ENCODE data around the gene SEMA4D.

The SEMA4D gene

GRCh38 chr9:89465726-89466308, 32.1 kb downstream of the SEMA4D start:
- no peak for TF ChIP-seq CTCF (IDR thresholded peaks at IDR 0.05; ENCODE audit: insufficient read depth, missing control alignments)
- no peak for DNase-seq (ENCODE audit: insufficient read length, low spot score)
- no peak for FAIRE-seq

GRCh38 chr9:89465001-89465451, 32.9 kb downstream of the SEMA4D start:
- DNase-seq (ENCODE audit: insufficient read length, low spot score), result no peak
- FAIRE-seq, result no peak
- no peak for TF ChIP-seq CTCF (IDR thresholded peaks at IDR 0.05; ENCODE audit: insufficient read depth, missing control alignments)

- TF ChIP-seq CTCF (IDR thresholded peaks at IDR 0.05; ENCODE audit: insufficient read depth, missing control alignments), result no peak
- DNase-seq (ENCODE audit: insufficient read length, low spot score) (no peak), FAIRE-seq (no peak)
Measured at GRCh38 chr9:89464300-89464901, 33.5 kb downstream of the SEMA4D start.

GRCh38 chr9:89462817-89463683, 34.9 kb downstream of the SEMA4D start:
- no peak for TF ChIP-seq CTCF (IDR thresholded peaks at IDR 0.05; ENCODE audit: insufficient read depth, missing control alignments)
- no peak for FAIRE-seq
- no peak for DNase-seq (ENCODE audit: insufficient read length, low spot score)

- no peak for TF ChIP-seq CTCF (IDR thresholded peaks at IDR 0.05; ENCODE audit: insufficient read depth, missing control alignments)
- FAIRE-seq (no peak), DNase-seq (ENCODE audit: insufficient read length, low spot score) (no peak)
Measured at GRCh38 chr9:89462199-89462598, 35.7 kb downstream of the SEMA4D start.

GRCh38 chr9:89461265-89461664, 36.6 kb downstream of the SEMA4D start:
- no peak for DNase-seq (ENCODE audit: insufficient read length, low spot score)
- no peak for TF ChIP-seq CTCF (IDR thresholded peaks at IDR 0.05; ENCODE audit: insufficient read depth, missing control alignments)
- FAIRE-seq, result no peak

All from D721Med (cell line).